ENCODE measurements around the gene NARS2. TPM values are rescaled to one million over a fixed set of nuclear protein-coding genes. Genes with fewer than 3 reads are reported as not detected.
"Not testable (repeated sequence)": the region's sequence is repeated elsewhere in the genome, so short reads cannot be mapped to it uniquely, and the experiment has no call there.

Gene NARS2
- total RNA-seq, 1 donor from 2014 or later = 24.7 TPM

GRCh38 chr11:78465169-78465942 is 109.3 kb downstream of the NARS2 start:
- Mint-ChIP-seq H3K36me3 (ENCODE audit: insufficient read depth) (peaks cover 26% of the 10 kb centered on the region), H3K9me3 (ENCODE audit: low read depth) (no peaks in the 10 kb centered on the region), H3K4me3 (ENCODE audit: low read depth) (no peak overlapping the region), H3K27me3 (no peaks in the 10 kb centered on the region), H3K27ac (no peak overlapping the region), H3K4me1 (ENCODE audit: low read depth) (peaks cover 2% of the 10 kb centered on the region)
- no peak for TF ChIP-seq CTCF (IDR thresholded peaks at IDR 0.05; ENCODE audit: unreplicated experiment)
- DNase-seq (ENCODE audit: low spot score, unreplicated experiment) = no peak

DNA sequence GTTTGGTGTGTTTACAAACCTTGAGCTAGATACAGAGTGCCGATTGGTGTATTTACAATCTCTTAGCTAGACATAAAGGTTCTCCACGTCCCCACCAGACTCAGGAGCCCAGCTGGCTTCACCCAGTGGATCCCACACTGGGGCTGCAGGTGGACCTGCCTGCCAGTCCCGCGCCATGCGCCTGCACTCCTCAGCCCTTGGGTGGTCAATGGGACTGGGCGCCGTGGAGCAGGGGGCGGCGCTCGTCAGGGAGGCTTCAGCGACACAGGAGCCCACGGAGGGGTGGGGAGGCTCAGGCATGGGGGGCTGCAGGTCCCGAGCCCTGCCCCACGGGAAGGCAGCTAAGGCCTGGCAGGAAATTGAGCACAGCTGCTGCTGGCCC is 109.9 kb downstream of the NARS2 start:
- DNase-seq (ENCODE audit: low spot score, unreplicated experiment); H3K4me3 Mint-ChIP-seq (ENCODE audit: low read depth); H3K27ac Mint-ChIP-seq; H3K27me3 Mint-ChIP-seq; H3K4me1 Mint-ChIP-seq (ENCODE audit: low read depth); H3K9me3 Mint-ChIP-seq (ENCODE audit: low read depth): not testable (repeated sequence)
- peaks cover 31% of the 10 kb centered on the region for H3K36me3 Mint-ChIP-seq (ENCODE audit: insufficient read depth)

GRCh38 chr11:78460471-78460870 is 114.2 kb downstream of the NARS2 start:
- H3K27ac Mint-ChIP-seq = peak overlapping the region; percentile 7
- no peak for DNase-seq (ENCODE audit: low spot score, unreplicated experiment)
- TF ChIP-seq CTCF (IDR thresholded peaks at IDR 0.05; ENCODE audit: unreplicated experiment) = no peak
- H3K27me3 Mint-ChIP-seq = no peaks in the 10 kb centered on the region
- no peaks in the 10 kb centered on the region for H3K4me1 Mint-ChIP-seq (ENCODE audit: low read depth)
- H3K36me3 Mint-ChIP-seq (ENCODE audit: insufficient read depth) = peaks cover 30% of the 10 kb centered on the region
- no peak overlapping the region for H3K4me3 Mint-ChIP-seq (ENCODE audit: low read depth)
- H3K9me3 Mint-ChIP-seq (ENCODE audit: low read depth) = no peaks in the 10 kb centered on the region

GRCh38 chr11:78459738-78460137 is 114.9 kb downstream of the NARS2 start:
- Mint-ChIP-seq H3K9me3 (ENCODE audit: low read depth) (no peaks in the 10 kb centered on the region), H3K27ac (peak overlapping the region; percentile 29), H3K4me1 (ENCODE audit: low read depth) (no peaks in the 10 kb centered on the region), H3K36me3 (ENCODE audit: insufficient read depth) (peaks cover 30% of the 10 kb centered on the region), H3K4me3 (ENCODE audit: low read depth) (no peak overlapping the region), H3K27me3 (no peaks in the 10 kb centered on the region)
- no peak for TF ChIP-seq CTCF (IDR thresholded peaks at IDR 0.05; ENCODE audit: unreplicated experiment)
- no peak for DNase-seq (ENCODE audit: low spot score, unreplicated experiment)

DNA sequence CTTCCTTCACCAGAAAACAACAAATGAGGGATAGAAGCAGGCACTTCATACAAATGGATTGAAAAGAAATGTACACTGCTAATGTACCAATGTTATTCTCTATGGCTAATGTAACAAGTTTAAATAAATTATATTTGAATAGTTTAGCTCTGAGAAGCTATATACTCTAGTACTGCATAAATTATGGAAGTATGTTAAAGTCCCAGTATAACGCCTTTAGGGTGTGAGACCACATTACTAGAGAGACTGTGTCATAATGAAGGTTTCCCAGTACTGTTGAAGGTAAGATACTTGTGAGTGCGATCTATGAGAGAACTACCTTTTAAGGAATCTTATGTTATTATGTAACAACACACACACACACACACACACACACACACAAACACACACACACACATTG is 117.2 kb downstream of the NARS2 start:
- no peak for TF ChIP-seq CTCF (IDR thresholded peaks at IDR 0.05; ENCODE audit: unreplicated experiment)
- Mint-ChIP-seq H3K27me3 (no peaks in the 10 kb centered on the region), H3K4me3 (ENCODE audit: low read depth) (no peak overlapping the region), H3K27ac (no peak overlapping the region), H3K36me3 (ENCODE audit: insufficient read depth) (peaks cover 23% of the 10 kb centered on the region), H3K9me3 (ENCODE audit: low read depth) (no peaks in the 10 kb centered on the region), H3K4me1 (ENCODE audit: low read depth) (no peaks in the 10 kb centered on the region)
- no peak for DNase-seq (ENCODE audit: low spot score, unreplicated experiment)
